Omental fat pad (tissue), 4 donors: ENCODE results near the gene SPG21. TPM values are rescaled to one million over a fixed set of nuclear protein-coding genes. Genes with fewer than 3 reads are reported as not detected.

Experiments
- ATAC-seq: fragments of 150-250 bp; one replicate; pipeline ENCODE4 v1.9.1; 2016; ENCODE audit warnings: mild to moderate bottlenecking, moderate library complexity; ENCODE audit not compliant: low FRiP score
- DNase-seq: peaks from one replicate; pipeline ENCODE4 v3.0.0-alpha.2; 2019; ENCODE audit warnings: low spot score
- total RNA-seq, 4 donors: library from RNA; depleted of rRNA; stranded (reverse); fragments of >200 nt; gene quantifications; one replicate each; pipeline ENCODE4 v1.1.0, GENCODE V29; 2016
- TF ChIP-seq, protein P1 (sequence below), 3 donors: fragments of 450-650 bp; IDR thresholded peaks; one replicate each; pipeline ENCODE4 v1.5.1; 2016 to 2017; ENCODE audit warnings: antibody characterized with exemption in 3 of 3, mild to moderate bottlenecking in 3 of 3, moderate library complexity in 2 of 3

Gene SPG21
- total RNA-seq, 4 donors from 2014 or later = 72.9 to 93.9 (median 84.7) TPM

DNA sequence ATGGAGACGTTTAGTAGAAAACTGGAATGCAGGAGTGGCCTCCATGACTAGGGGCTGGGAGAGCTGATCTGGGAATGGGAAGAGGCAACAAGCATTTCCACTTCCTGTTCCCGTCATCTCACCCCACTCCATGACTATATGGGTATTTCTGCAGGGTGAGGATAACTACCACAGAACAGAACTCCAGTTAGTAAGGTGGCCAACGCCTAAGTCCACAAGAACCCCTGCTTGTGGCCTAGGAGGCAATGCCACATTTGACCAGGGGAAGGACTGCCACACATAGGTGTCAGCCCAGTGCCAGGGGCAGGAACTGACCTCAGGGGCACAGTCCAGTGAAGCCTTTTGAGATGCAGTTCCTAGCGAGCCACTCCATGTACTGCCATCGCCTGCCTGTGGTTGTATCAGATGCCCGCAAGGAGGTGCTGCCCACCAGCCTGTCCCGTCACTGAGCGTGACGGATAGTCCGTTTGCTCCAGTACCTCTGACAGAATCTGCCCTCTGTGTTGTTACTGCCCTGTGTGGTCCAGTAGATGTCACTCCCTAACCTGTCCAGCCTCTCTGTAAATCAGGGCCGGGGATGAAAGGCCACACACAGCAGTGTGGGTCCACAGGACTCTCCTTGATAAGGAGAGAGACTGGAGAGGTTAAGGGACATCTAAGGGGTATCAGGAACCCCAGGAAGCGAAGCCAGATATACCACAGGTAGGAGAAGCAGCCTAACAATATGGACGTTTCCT lies 43.3 kb upstream of the SPG21 start:
- TF ChIP-seq, protein P1, sequence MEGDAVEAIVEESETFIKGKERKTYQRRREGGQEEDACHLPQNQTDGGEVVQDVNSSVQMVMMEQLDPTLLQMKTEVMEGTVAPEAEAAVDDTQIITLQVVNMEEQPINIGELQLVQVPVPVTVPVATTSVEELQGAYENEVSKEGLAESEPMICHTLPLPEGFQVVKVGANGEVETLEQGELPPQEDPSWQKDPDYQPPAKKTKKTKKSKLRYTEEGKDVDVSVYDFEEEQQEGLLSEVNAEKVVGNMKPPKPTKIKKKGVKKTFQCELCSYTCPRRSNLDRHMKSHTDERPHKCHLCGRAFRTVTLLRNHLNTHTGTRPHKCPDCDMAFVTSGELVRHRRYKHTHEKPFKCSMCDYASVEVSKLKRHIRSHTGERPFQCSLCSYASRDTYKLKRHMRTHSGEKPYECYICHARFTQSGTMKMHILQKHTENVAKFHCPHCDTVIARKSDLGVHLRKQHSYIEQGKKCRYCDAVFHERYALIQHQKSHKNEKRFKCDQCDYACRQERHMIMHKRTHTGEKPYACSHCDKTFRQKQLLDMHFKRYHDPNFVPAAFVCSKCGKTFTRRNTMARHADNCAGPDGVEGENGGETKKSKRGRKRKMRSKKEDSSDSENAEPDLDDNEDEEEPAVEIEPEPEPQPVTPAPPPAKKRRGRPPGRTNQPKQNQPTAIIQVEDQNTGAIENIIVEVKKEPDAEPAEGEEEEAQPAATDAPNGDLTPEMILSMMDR (IDR thresholded peaks at IDR 0.05) = no peak
- no peak for DNase-seq
- peak; percentile 17 for ATAC-seq

DNA sequence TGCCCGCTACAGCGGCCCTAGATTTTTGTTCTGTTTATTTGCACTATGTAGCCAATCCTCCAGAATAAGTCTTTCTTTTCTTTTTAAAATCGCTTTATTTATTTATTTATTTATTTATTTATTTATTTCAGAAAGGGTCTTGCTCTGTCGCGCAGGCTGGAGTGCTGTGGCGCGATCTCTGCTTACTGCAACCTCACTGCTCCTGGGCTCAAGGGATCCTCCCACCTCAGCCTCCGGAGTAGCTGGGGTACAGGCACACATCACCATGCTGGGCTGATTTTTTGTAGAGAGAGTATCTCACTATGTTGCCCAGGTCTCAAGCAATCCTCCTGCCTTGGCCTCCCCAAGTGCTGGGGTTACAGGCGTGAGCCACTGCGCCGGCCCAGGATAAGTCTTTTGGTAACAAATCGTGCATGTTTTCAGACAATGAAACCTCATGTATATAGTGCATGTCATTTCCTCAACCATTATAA lies 40.1 kb upstream of the SPG21 start:
- ATAC-seq (no peak), DNase-seq (no peak)
- TF ChIP-seq, protein P1 (IDR thresholded peaks at IDR 0.05) = no peak

DNA sequence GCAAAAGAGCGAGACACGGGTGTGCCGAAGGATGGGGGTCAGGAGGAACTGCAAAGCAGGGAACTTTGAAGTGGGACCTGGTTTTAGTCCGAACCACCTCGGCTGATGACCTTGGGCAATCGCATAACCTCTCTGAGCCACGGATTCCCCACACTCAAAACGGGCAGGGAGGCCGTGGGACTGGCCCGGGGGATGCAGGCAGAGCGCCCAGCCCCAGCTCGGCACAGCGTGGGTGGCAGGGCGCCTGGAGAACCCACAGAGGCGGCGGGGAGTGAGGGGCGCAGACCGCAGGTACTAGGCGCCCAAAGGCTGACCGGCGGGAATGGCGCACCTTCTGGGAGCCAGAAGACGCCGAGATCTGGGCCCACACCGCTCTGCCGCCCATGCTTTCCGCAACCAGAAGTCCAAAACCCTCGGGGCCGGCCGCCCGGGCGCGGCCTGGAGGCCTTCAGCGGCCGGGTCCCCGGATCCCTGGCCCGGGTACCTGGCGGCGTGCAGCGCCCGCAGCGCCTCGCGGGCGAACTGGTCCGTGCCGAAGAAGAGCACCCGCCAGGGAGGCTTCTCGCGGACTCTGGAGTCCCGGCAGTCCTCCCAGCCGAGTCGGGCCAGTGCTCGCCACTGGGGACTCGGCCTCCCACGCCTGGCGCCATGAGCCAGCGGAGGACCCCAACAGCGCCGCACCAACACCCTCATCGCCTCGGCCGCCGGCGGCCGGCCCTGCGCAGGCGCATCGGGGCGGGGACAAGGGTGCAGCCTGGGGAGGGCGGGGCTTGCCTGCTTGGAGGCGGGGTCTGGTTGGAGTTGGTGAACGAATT lies 39.4 kb upstream of the SPG21 start, which contains the start of gene MTFMT:
MTFMT (minus strand) TSS at position 719 of the 815 bp plus-strand sequence; CDS start at position 693, 26 bp downstream.
- TF ChIP-seq, protein P1 (IDR thresholded peaks at IDR 0.05) = no peak
- ATAC-seq = peak; percentile 92
- DNase-seq = peak; percentile 82

- ATAC-seq = no peak
- TF ChIP-seq, protein P1 (IDR thresholded peaks at IDR 0.05) = no peak
- DNase-seq = no peak
Measured at GRCh38 chr15:65028338-65028737, 38.6 kb upstream of the SPG21 start.

GRCh38 chr15:65027593-65027992 lies 37.9 kb upstream of the SPG21 start:
- no peak for ATAC-seq
- DNase-seq = no peak
- TF ChIP-seq, protein P1 (IDR thresholded peaks at IDR 0.05) = no peak

- DNase-seq = no peak
- no peak for ATAC-seq
- TF ChIP-seq, protein P1 (IDR thresholded peaks at IDR 0.05) = no peak
Measured at GRCh38 chr15:65026756-65027155, 37.0 kb upstream of the SPG21 start.
